Neural cell (in vitro differentiated cells): ENCODE measurements around the gene TMEM183A. TPM values are rescaled to one million over a fixed set of nuclear protein-coding genes. Genes with fewer than 3 reads are reported as not detected.

Experiments
- H2AFZ ChIP-seq: fragments of 200-600, 300-800 bp; sonication (generic), shearing (Covaris generic); 2 replicates; pipeline ENCODE4 v1.6.0; 2014; ENCODE audit warnings: low read depth, mild to moderate bottlenecking, antibody characterized with exemption, low read length, moderate library complexity
- H3F3A ChIP-seq: fragments of 200-600 bp; shearing (Covaris generic); 2 replicates; pipeline ENCODE4 v1.6.1; 2016; ENCODE audit warnings: mild to moderate bottlenecking, moderate library complexity, mixed read lengths, antibody characterized with exemption, low read length; ENCODE audit not compliant: insufficient read depth, poor library complexity, severe bottlenecking
- H3K27ac ChIP-seq: fragments of 200-600, 300-800 bp; sonication (generic), shearing (Covaris generic); 2 replicates; pipeline ENCODE4 v1.5.1; 2014; ENCODE audit warnings: mild to moderate bottlenecking, low read length, moderate library complexity
- H3K27me3 ChIP-seq: fragments of 300-800, 200-600 bp; sonication (generic), shearing (Covaris generic); 2 replicates; pipeline ENCODE4 v1.6.0; 2014; ENCODE audit warnings: mild to moderate bottlenecking, low read depth, low read length, moderate library complexity; ENCODE audit not compliant: insufficient read depth
- H3K36me3 ChIP-seq: fragments of 300-800, 200-600 bp; sonication (generic), shearing (Covaris generic); 2 replicates; pipeline ENCODE4 v1.5.1; 2014; ENCODE audit warnings: mild to moderate bottlenecking, antibody characterized with exemption, low read length, moderate library complexity; ENCODE audit not compliant: insufficient read depth
- H3K4me2 ChIP-seq: fragments of 300-800, 200-600 bp; sonication (generic), shearing (Covaris generic); 2 replicates; pipeline ENCODE4 v1.6.0; 2014; ENCODE audit warnings: mild to moderate bottlenecking, low read length
- H3K4me3 ChIP-seq: fragments of 300-800, 200-600 bp; sonication (generic), shearing (Covaris generic); 2 replicates; pipeline ENCODE4 v1.5.1; 2014; ENCODE audit warnings: mild to moderate bottlenecking, low read length, moderate library complexity
- H3K79me2 ChIP-seq: fragments of 200-600 bp; shearing (Covaris generic); replicated peaks from 2 replicates; pipeline ENCODE4 v1.6.0; 2014; ENCODE audit warnings: mild to moderate bottlenecking, low read length, moderate library complexity; ENCODE audit not compliant: insufficient read depth
- H3K9ac ChIP-seq: fragments of 300-800, 200-600 bp; sonication (generic), shearing (Covaris generic); 2 replicates; pipeline ENCODE4 v1.6.1; 2016; ENCODE audit warnings: mild to moderate bottlenecking, low read length, mixed read lengths
- H3K9me2 ChIP-seq: fragments of 200-600 bp; shearing (Covaris generic); 2 replicates; pipeline ENCODE4 v1.6.1; 2016; ENCODE audit warnings: mild to moderate bottlenecking, low read length, mixed read lengths; ENCODE audit not compliant: insufficient read depth
- H3K9me3 ChIP-seq: fragments of 200-600, 300-800 bp; sonication (generic), shearing (Covaris generic); 2 replicates; pipeline ENCODE4 v1.6.1; 2016; ENCODE audit warnings: mild to moderate bottlenecking, mixed run types, low read length, moderate library complexity, mixed read lengths
- H4K20me1 ChIP-seq: fragments of 200-600 bp; shearing (Covaris generic); 2 replicates; pipeline ENCODE4 v1.6.1; 2016; ENCODE audit warnings: mild to moderate bottlenecking, mixed run types; ENCODE audit not compliant: insufficient read depth
- EP300 ChIP-seq: fragments of 450-650 bp; conservative IDR thresholded peaks from 2 replicates; pipeline ENCODE4 v1.6.1; 2014; ENCODE audit warnings: antibody characterized with exemption, mild to moderate bottlenecking, moderate library complexity; ENCODE audit not compliant: poor library complexity, severe bottlenecking
- EZH2 ChIP-seq: fragments of 200-600, 300-800 bp; shearing (Covaris generic), sonication (generic); IDR thresholded peaks from 2 replicates; pipeline ENCODE4 v1.6.1; 2014; ENCODE audit warnings: antibody characterized with exemption, low read length, borderline replicate concordance, mild to moderate bottlenecking; ENCODE audit not compliant: insufficient read depth, poor library complexity, severe bottlenecking
- MXI1 ChIP-seq: fragments of 450-650 bp; conservative IDR thresholded peaks from 2 replicates; pipeline ENCODE4 v1.6.1; 2014; ENCODE audit warnings: antibody characterized with exemption, mild to moderate bottlenecking; ENCODE audit not compliant: poor library complexity, severe bottlenecking
- POLR2AphosphoS5 ChIP-seq: IDR thresholded peaks from 2 replicates; pipeline ENCODE4 v1.6.1; 2012
- RAD21 ChIP-seq: fragments of 450-650 bp; conservative IDR thresholded peaks from 2 replicates; pipeline ENCODE4 v1.6.1; 2014; ENCODE audit warnings: antibody characterized with exemption, mild to moderate bottlenecking, moderate library complexity
- SMC3 ChIP-seq: fragments of 450-650 bp; conservative IDR thresholded peaks from 2 replicates; pipeline ENCODE4 v1.6.1; 2014; ENCODE audit warnings: antibody characterized with exemption, mild to moderate bottlenecking, moderate library complexity; ENCODE audit not compliant: poor library complexity
- TAF1 ChIP-seq: IDR thresholded peaks from 2 replicates; pipeline ENCODE4 v1.6.1; 2012; ENCODE audit warnings: low read depth
- polyA plus RNA-seq: library from polyadenylated mRNA; depleted of rRNA; stranded (reverse); fragments of >200 nt; gene quantifications from 2 replicates; pipeline ENCODE4 v1.2.3, GENCODE V29; 2014
- TF ChIP-seq, protein P1 (sequence below): IDR thresholded peaks from 2 replicates; pipeline ENCODE4 v1.6.1; 2012; ENCODE audit warnings: borderline replicate concordance
- TF ChIP-seq, protein P2 (sequence below): fragments of 450-650 bp; IDR thresholded peaks from 2 replicates; pipeline ENCODE4 v1.5.1; 2014; ENCODE audit warnings: antibody characterized with exemption, mild to moderate bottlenecking, moderate library complexity; ENCODE audit not compliant: poor library complexity, severe bottlenecking

Gene TMEM183A
- polyA plus RNA-seq, 1 donor from 2014 or later: 237 TPM

GRCh38 chr1:203011582-203011981 is 4.4 kb downstream of the TMEM183A start:
- no peaks in the 10 kb centered on the region for H3K27me3 ChIP-seq
- no peaks in the 10 kb centered on the region for H3K9me3 ChIP-seq
- no peak overlapping the region for H3K9ac ChIP-seq
- H3K79me2 ChIP-seq: peaks cover 22% of the 10 kb centered on the region
- H3F3A ChIP-seq: no peaks in the 10 kb centered on the region
- no peak for TF ChIP-seq EP300
- TF ChIP-seq MXI1: no peak
- no peak for TF ChIP-seq RAD21
- no peak for TF ChIP-seq SMC3
- no peak for TF ChIP-seq EZH2
- TF ChIP-seq TAF1: no peak
- TF ChIP-seq, protein P1, sequence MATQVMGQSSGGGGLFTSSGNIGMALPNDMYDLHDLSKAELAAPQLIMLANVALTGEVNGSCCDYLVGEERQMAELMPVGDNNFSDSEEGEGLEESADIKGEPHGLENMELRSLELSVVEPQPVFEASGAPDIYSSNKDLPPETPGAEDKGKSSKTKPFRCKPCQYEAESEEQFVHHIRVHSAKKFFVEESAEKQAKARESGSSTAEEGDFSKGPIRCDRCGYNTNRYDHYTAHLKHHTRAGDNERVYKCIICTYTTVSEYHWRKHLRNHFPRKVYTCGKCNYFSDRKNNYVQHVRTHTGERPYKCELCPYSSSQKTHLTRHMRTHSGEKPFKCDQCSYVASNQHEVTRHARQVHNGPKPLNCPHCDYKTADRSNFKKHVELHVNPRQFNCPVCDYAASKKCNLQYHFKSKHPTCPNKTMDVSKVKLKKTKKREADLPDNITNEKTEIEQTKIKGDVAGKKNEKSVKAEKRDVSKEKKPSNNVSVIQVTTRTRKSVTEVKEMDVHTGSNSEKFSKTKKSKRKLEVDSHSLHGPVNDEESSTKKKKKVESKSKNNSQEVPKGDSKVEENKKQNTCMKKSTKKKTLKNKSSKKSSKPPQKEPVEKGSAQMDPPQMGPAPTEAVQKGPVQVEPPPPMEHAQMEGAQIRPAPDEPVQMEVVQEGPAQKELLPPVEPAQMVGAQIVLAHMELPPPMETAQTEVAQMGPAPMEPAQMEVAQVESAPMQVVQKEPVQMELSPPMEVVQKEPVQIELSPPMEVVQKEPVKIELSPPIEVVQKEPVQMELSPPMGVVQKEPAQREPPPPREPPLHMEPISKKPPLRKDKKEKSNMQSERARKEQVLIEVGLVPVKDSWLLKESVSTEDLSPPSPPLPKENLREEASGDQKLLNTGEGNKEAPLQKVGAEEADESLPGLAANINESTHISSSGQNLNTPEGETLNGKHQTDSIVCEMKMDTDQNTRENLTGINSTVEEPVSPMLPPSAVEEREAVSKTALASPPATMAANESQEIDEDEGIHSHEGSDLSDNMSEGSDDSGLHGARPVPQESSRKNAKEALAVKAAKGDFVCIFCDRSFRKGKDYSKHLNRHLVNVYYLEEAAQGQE: no peak
- TF ChIP-seq POLR2AphosphoS5: no peak
- TF ChIP-seq, protein P2, sequence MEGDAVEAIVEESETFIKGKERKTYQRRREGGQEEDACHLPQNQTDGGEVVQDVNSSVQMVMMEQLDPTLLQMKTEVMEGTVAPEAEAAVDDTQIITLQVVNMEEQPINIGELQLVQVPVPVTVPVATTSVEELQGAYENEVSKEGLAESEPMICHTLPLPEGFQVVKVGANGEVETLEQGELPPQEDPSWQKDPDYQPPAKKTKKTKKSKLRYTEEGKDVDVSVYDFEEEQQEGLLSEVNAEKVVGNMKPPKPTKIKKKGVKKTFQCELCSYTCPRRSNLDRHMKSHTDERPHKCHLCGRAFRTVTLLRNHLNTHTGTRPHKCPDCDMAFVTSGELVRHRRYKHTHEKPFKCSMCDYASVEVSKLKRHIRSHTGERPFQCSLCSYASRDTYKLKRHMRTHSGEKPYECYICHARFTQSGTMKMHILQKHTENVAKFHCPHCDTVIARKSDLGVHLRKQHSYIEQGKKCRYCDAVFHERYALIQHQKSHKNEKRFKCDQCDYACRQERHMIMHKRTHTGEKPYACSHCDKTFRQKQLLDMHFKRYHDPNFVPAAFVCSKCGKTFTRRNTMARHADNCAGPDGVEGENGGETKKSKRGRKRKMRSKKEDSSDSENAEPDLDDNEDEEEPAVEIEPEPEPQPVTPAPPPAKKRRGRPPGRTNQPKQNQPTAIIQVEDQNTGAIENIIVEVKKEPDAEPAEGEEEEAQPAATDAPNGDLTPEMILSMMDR: no peak
- no peaks in the 10 kb centered on the region for H3K9me2 ChIP-seq
- H3K4me2 ChIP-seq: no peak overlapping the region
- no peak overlapping the region for H2AFZ ChIP-seq
- H3K27ac ChIP-seq: no peak overlapping the region
- H3K36me3 ChIP-seq: peaks cover 15% of the 10 kb centered on the region
- no peak overlapping the region for H3K4me3 ChIP-seq
- H4K20me1 ChIP-seq: no peaks in the 10 kb centered on the region

- H3K36me3 ChIP-seq: peaks cover 21% of the 10 kb centered on the region
- H3K9me2 ChIP-seq: no peaks in the 10 kb centered on the region
- no peaks in the 10 kb centered on the region for H3K9me3 ChIP-seq
- no peak overlapping the region for H3K4me2 ChIP-seq
- no peak overlapping the region for H3K9ac ChIP-seq
- H2AFZ ChIP-seq: no peak overlapping the region
- no peaks in the 10 kb centered on the region for H3K27me3 ChIP-seq
- H3K4me3 ChIP-seq: no peak overlapping the region
- TF ChIP-seq SMC3: no peak
- no peak for TF ChIP-seq EP300
- no peak for TF ChIP-seq RAD21
- TF ChIP-seq, protein P2: no peak
- TF ChIP-seq MXI1: no peak
- TF ChIP-seq, protein P1: no peak
- no peak for TF ChIP-seq EZH2
- no peak for TF ChIP-seq TAF1
- no peak for TF ChIP-seq POLR2AphosphoS5
- H3F3A ChIP-seq: no peaks in the 10 kb centered on the region
- peaks cover 3% of the 10 kb centered on the region for H4K20me1 ChIP-seq
- no peak overlapping the region for H3K27ac ChIP-seq
- no peaks in the 10 kb centered on the region for H3K79me2 ChIP-seq
Observed at GRCh38 chr1:203017061-203017460, 9.9 kb downstream of the TMEM183A start.
